Smooth muscle cell (in vitro differentiated cells): Measurements from ENCODE around the gene SRP68. TPM values are rescaled to one million over a fixed set of nuclear protein-coding genes. Genes with fewer than 3 reads are reported as not detected.
A peak's percentile ranks its signal among the peaks of the same experiment; 100 is the strongest.

ENCODE experiments used
- DNase-seq: peaks from one replicate; lab custom pipeline; 2025; ENCODE audit not compliant: unreplicated experiment; lab: John Stamatoyannopoulos, UW
- H2AFZ ChIP-seq: fragments of 200-600 bp; sonication (generic); 2 replicates; pipeline ENCODE4 v1.6.0; 2016; ENCODE audit warnings: antibody characterized with exemption, low read depth, mild to moderate bottlenecking
- H3F3A ChIP-seq: fragments of 200-600 bp; sonication (generic); 2 replicates; pipeline ENCODE4 v1.6.0; 2017; ENCODE audit warnings: antibody characterized with exemption, low read depth
- H3K27ac ChIP-seq: fragments of 200-600 bp; sonication (generic); 2 replicates; pipeline ENCODE4 v1.5.1; 2016; ENCODE audit warnings: low read depth, mild to moderate bottlenecking
- H3K27me3 ChIP-seq: fragments of 200-600 bp; sonication (generic); 2 replicates; pipeline ENCODE4 v1.6.1; 2016; ENCODE audit warnings: low read depth, mild to moderate bottlenecking
- H3K36me3 ChIP-seq: fragments of 200-600 bp; sonication (generic); 2 replicates; pipeline ENCODE4 v1.5.1; 2016; ENCODE audit warnings: low read depth
- H3K4me1 ChIP-seq: fragments of 200-600 bp; sonication (generic); 2 replicates; pipeline ENCODE4 v1.5.1; 2016; ENCODE audit warnings: low read depth
- H3K4me2 ChIP-seq: fragments of 200-600 bp; sonication (generic); 2 replicates; pipeline ENCODE4 v1.6.0; 2016; ENCODE audit warnings: mild to moderate bottlenecking
- H3K4me3 ChIP-seq: fragments of 200-600 bp; sonication (generic); 2 replicates; pipeline ENCODE4 v1.5.1; 2016; ENCODE audit warnings: mild to moderate bottlenecking
- H3K79me2 ChIP-seq: fragments of 200-600 bp; sonication (generic); 2 replicates; pipeline ENCODE4 v1.6.0; 2016; ENCODE audit warnings: low read depth, mild to moderate bottlenecking
- H3K9ac ChIP-seq: fragments of 200-600 bp; sonication (generic); 2 replicates; pipeline ENCODE4 v1.6.0; 2016; ENCODE audit warnings: low read depth
- H3K9me3 ChIP-seq: fragments of 200-600 bp; sonication (generic); replicated peaks from 2 replicates; pipeline ENCODE4 v1.5.1; 2016; ENCODE audit warnings: low read depth
- H4K20me1 ChIP-seq: fragments of 200-600 bp; sonication (generic); 2 replicates; pipeline ENCODE4 v1.6.0; 2016; ENCODE audit warnings: low read depth
- CTCF ChIP-seq: fragments of 200-600 bp; sonication (generic); IDR thresholded peaks from 2 replicates; pipeline ENCODE4 v1.5.1; 2017; ENCODE audit warnings: borderline replicate concordance, mild to moderate bottlenecking, antibody characterized with exemption; ENCODE audit not compliant: insufficient read depth, poor library complexity, severe bottlenecking
- WGBS: methylation state at CpG from one replicate; pipeline ENCODE4 v1.1.7; 2016; ENCODE audit warnings: low lambda C conversion rate; 5-methylcytosine and 5-hydroxymethylcytosine counted together
- polyA plus RNA-seq: library from polyadenylated mRNA; unstranded; fragments of >200 nt; fragmentation: Nextera tagmentation; extraction: Ambion mirVana; gene quantifications from 2 replicates; pipeline ENCODE4 v1.2.1, GENCODE V29; 2016
- total RNA-seq: library from RNA; depleted of rRNA; stranded (reverse); fragments of >200 nt; gene quantifications from 2 replicates; pipeline ENCODE4 v1.2.3, GENCODE V29; 2014

The SRP68 gene
- total and polyA plus RNA-seq, 2 experiments from 2014 or later: 67.5 to 96.3 TPM

DNA sequence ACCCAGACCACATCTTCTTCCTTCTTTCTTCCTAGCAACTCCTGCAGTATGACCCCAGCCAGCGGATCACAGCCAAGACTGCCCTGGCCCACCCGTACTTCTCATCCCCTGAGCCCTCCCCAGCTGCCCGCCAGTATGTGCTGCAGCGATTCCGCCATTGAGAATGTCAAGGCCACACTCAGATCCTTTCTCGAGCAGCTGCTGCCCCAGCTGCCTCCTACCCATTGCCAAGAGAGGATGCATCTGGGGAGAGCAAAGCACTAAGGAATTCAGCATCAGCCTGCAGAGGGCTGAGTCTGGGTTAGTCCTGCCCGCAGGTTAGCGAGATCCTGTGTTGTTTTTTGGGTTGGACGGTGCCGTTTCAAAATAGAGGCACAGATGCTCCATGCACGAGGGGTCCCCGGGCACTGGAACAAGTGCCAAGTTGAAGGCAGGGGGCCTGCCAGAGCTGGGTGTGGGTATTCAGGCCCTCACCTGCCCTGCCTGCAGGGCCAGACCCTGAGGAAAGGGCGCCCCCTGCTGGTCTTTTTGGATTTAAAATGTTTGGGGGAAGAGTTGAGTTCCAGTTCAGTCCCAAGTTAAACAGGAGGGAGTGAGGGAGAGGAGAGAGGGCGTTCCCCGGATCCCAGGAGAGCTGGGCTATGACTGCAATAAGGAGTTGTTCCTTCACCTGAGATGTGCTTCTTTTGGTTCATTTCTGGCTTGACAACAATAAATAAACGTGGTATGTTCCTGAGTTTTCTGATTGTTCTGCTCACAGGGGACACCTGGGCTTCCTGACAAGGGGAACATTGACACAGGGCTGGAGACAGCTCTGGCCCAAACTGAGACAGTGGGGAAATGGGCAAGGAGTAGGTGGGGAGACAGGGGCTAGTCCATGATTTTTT is 66.8 kb downstream of the SRP68 start:
- WGBS: 73% methylated on average over 16 of the region's 16 CpGs
- no peaks in the 10 kb centered on the region for H3K79me2 ChIP-seq
- no peaks in the 10 kb centered on the region for H3K36me3 ChIP-seq
- H2AFZ ChIP-seq: no peak overlapping the region
- H3K4me3 ChIP-seq: no peak overlapping the region
- peak; percentile 38 for DNase-seq
- no peaks in the 10 kb centered on the region for H3F3A ChIP-seq
- no peaks in the 10 kb centered on the region for H3K27me3 ChIP-seq
- no peak overlapping the region for H3K9ac ChIP-seq
- H3K4me2 ChIP-seq: no peak overlapping the region
- H3K4me1 ChIP-seq: no peaks in the 10 kb centered on the region
- no peak overlapping the region for H3K27ac ChIP-seq
- no peaks in the 10 kb centered on the region for H3K9me3 ChIP-seq
- H4K20me1 ChIP-seq: no peaks in the 10 kb centered on the region
- TF ChIP-seq CTCF: peak; percentile 76

- H3K9me3 ChIP-seq: no peaks in the 10 kb centered on the region
- no peaks in the 10 kb centered on the region for H4K20me1 ChIP-seq
- no peak for DNase-seq
- H3K4me1 ChIP-seq: no peaks in the 10 kb centered on the region
- H3K4me2 ChIP-seq: no peak overlapping the region
- H3K27ac ChIP-seq: no peak overlapping the region
- no peaks in the 10 kb centered on the region for H3K27me3 ChIP-seq
- 85% methylated on average over 8 of the region's 8 CpGs for WGBS
- H3K36me3 ChIP-seq: no peaks in the 10 kb centered on the region
- no peaks in the 10 kb centered on the region for H3K79me2 ChIP-seq
- no peak overlapping the region for H3K4me3 ChIP-seq
- H3K9ac ChIP-seq: no peak overlapping the region
- H3F3A ChIP-seq: no peaks in the 10 kb centered on the region
- no peak for TF ChIP-seq CTCF
- no peak overlapping the region for H2AFZ ChIP-seq
Measured at GRCh38 chr17:76004750-76005262, 67.5 kb downstream of the SRP68 start.

DNA sequence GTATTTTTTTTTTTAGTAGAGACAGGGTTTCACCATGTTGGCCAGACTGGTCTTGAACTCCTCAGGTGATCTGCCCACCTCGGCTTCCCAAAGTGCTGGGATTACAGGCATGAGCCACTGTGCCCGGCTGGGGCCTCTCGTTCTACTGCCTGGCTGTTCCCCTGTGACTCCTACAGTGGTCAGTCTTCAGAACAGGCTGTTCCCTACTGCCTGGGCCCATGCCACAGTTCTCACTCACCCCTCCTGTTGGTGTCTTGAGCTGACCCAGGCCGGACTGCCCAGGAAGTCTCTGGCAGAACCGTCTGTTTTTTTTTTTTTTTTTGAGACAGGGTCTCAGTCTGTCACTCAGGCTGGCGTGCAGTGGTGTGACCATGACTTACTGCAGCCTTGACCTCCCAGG is 68.4 kb downstream of the SRP68 start:
- Histone ChIP-seq H4K20me1 (no peaks in the 10 kb centered on the region), H3K79me2 (no peaks in the 10 kb centered on the region), H3F3A (no peaks in the 10 kb centered on the region), H3K36me3 (no peaks in the 10 kb centered on the region), H3K27ac (no peak overlapping the region), H3K9me3 (no peaks in the 10 kb centered on the region), H3K4me3 (no peak overlapping the region), H3K4me1 (no peaks in the 10 kb centered on the region), H2AFZ (no peak overlapping the region), H3K27me3 (no peaks in the 10 kb centered on the region), H3K9ac (no peak overlapping the region), H3K4me2 (no peak overlapping the region)
- DNase-seq: no peak
- WGBS: 88% methylated on average over 6 of the region's 6 CpGs
- no peak for TF ChIP-seq CTCF
